Measurements from ENCODE around the gene TTC21A.
"Not testable (repeated sequence)": the region's sequence is repeated elsewhere in the genome, so short reads cannot be mapped to it uniquely, and the experiment has no call there.

The TTC21A gene

GRCh38 chr3:39107388-39108199, at the start of gene TTC21A, which contains the start of gene GORASP1:
Gene TTC21A (plus strand): TSS chr3:39107680. CDS start chr3:39107838, 158 bp downstream.
Gene GORASP1 (minus strand): TSS chr3:39107627. CDS start chr3:39107541, 86 bp downstream.
- peak; percentile 86 for DNase-seq

- DNase-seq = not testable (repeated sequence)
Measured at GRCh38 chr3:39061228-39061627, 46.3 kb upstream of the TTC21A start.

- DNase-seq = no peak
Measured at GRCh38 chr3:39062180-39062579, 45.3 kb upstream of the TTC21A start.

- no peak for DNase-seq
Measured at GRCh38 chr3:39063143-39063542, 44.3 kb upstream of the TTC21A start.

- no peak for DNase-seq
Measured at GRCh38 chr3:39064646-39065045, 42.8 kb upstream of the TTC21A start.

GRCh38 chr3:39065197-39065596, 42.3 kb upstream of the TTC21A start:
- DNase-seq = peak; percentile 5

- no peak for DNase-seq
Measured at GRCh38 chr3:39067286-39067685, 40.2 kb upstream of the TTC21A start.

- no peak for DNase-seq
Measured at GRCh38 chr3:39068556-39068955, 38.9 kb upstream of the TTC21A start.

GRCh38 chr3:39075910-39076309, 31.6 kb upstream of the TTC21A start:
- no peak for DNase-seq

- DNase-seq = no peak
Measured at GRCh38 chr3:39079530-39079929, 27.9 kb upstream of the TTC21A start.

GRCh38 chr3:39080026-39080425, 27.5 kb upstream of the TTC21A start:
- no peak for DNase-seq

- DNase-seq = no peak
Measured at GRCh38 chr3:39082666-39083313, 24.7 kb upstream of the TTC21A start.

- no peak for DNase-seq
Measured at GRCh38 chr3:39086144-39086543, 21.3 kb upstream of the TTC21A start.

- no peak for DNase-seq
Measured at GRCh38 chr3:39088456-39088855, 19.0 kb upstream of the TTC21A start.

GRCh38 chr3:39088889-39089288, 18.6 kb upstream of the TTC21A start:
- DNase-seq = no peak

- DNase-seq = no peak
Measured at GRCh38 chr3:39090922-39091321, 16.6 kb upstream of the TTC21A start.

GRCh38 chr3:39094851-39095677, 12.4 kb upstream of the TTC21A start:
- no peak for DNase-seq

- no peak for DNase-seq
Measured at GRCh38 chr3:39095778-39096177, 11.7 kb upstream of the TTC21A start.

GRCh38 chr3:39096775-39097174, 10.7 kb upstream of the TTC21A start:
- DNase-seq = no peak

GRCh38 chr3:39097716-39098472, 9.6 kb upstream of the TTC21A start:
- DNase-seq = no peak

GRCh38 chr3:39098473-39099000, 8.9 kb upstream of the TTC21A start:
- DNase-seq = no peak

GRCh38 chr3:39099242-39099641, 8.2 kb upstream of the TTC21A start:
- no peak for DNase-seq

All from NCI-H69 (cell line).